ENCODE results near the gene C17orf50. TPM values are rescaled to one million over a fixed set of nuclear protein-coding genes. Genes with fewer than 3 reads are reported as not detected.
A peak's percentile ranks its signal among the peaks of the same experiment; 100 is the strongest.

C17orf50 gene
- total and polyA plus RNA-seq, 3 experiments from 2014 or later, result not detected

GRCh38 chr17:35723735-35724134 lies 37.0 kb upstream of the C17orf50 start:
- Histone ChIP-seq H3K27ac (ENCODE audit: low read depth, low read length) (no peak overlapping the region), H3K4me1 (ENCODE audit: insufficient read depth, low read length) (no peaks in the 10 kb centered on the region), H3K36me3 (ENCODE audit: insufficient read depth, low read length) (peaks cover 27% of the 10 kb centered on the region), H3K4me3 (ENCODE audit: low read length) (no peak overlapping the region), H3K9me3 (ENCODE audit: low read length) (no peaks in the 10 kb centered on the region), H3K27me3 (ENCODE audit: insufficient read depth, low read length, poor library complexity, severe bottlenecking) (no peaks in the 10 kb centered on the region)
- peak overlapping the region in 1 of 8 donors; percentile 51 for H3K27ac Mint-ChIP-seq
- no peak overlapping the region for H3K4me3 Mint-ChIP-seq
- H3K4me1 Mint-ChIP-seq, result no peaks in the 10 kb centered on the region
- H3K36me3 Mint-ChIP-seq, result peaks cover 25 to 89% (median 32%) of the 10 kb centered on the region in 3 donors
- ChIA-PET POLR2A (no interaction called here), CTCF (no interaction called here)
- peaks cover 0 to 1% (median 0%) of the 10 kb centered on the region in 5 donors for H3K9me3 Mint-ChIP-seq
- no peak for DNase-seq
- no peaks in the 10 kb centered on the region for H3K27me3 Mint-ChIP-seq

- peaks cover 27% of the 10 kb centered on the region for H3K36me3 ChIP-seq (ENCODE audit: insufficient read depth, low read length)
- H3K27ac Mint-ChIP-seq, result peak overlapping the region in 2 of 8 donors; percentile 9 to 64
Measured at GRCh38 chr17:35725058-35725457, 35.6 kb upstream of the C17orf50 start.

GRCh38 chr17:35725802-35726126 lies 34.9 kb upstream of the C17orf50 start:
- Mint-ChIP-seq H3K27me3 (peaks cover 0 to 2% of the 10 kb centered on the region in 2 donors), H3K4me3 (no peak overlapping the region), H3K36me3 (peaks cover 21 to 76% (median 28%) of the 10 kb centered on the region in 3 donors), H3K9me3 (peaks cover 0 to 1% (median 0%) of the 10 kb centered on the region in 5 donors), H3K4me1 (peaks cover 6 to 14% (median 10%) of the 10 kb centered on the region in 3 donors), H3K27ac (peak overlapping the region in 2 of 8 donors; percentile 7 to 42)
- Histone ChIP-seq H3K36me3 (ENCODE audit: insufficient read depth, low read length) (peaks cover 27% of the 10 kb centered on the region), H3K27me3 (ENCODE audit: insufficient read depth, low read length, poor library complexity, severe bottlenecking) (no peaks in the 10 kb centered on the region), H3K4me1 (ENCODE audit: insufficient read depth, low read length) (peaks cover 2% of the 10 kb centered on the region), H3K27ac (ENCODE audit: low read depth, low read length) (no peak overlapping the region), H3K9me3 (ENCODE audit: low read length) (no peaks in the 10 kb centered on the region), H3K4me3 (ENCODE audit: low read length) (no peak overlapping the region)
- ChIA-PET CTCF (no interaction called here), POLR2A (no interaction called here)
- no peak for DNase-seq

More at GRCh38 chr17:35725058-35725457, 35.6 kb upstream of the C17orf50 start:
- Histone ChIP-seq H3K4me3 (ENCODE audit: low read length) (no peak overlapping the region), H3K9me3 (ENCODE audit: low read length) (no peaks in the 10 kb centered on the region), H3K27me3 (ENCODE audit: insufficient read depth, low read length, poor library complexity, severe bottlenecking) (no peaks in the 10 kb centered on the region), H3K27ac (ENCODE audit: low read depth, low read length) (no peak overlapping the region), H3K4me1 (ENCODE audit: insufficient read depth, low read length) (no peaks in the 10 kb centered on the region)
- peaks cover 0 to 1% (median 0%) of the 10 kb centered on the region in 5 donors for H3K9me3 Mint-ChIP-seq
- peaks cover 22 to 80% (median 30%) of the 10 kb centered on the region in 3 donors for H3K36me3 Mint-ChIP-seq
- H3K4me1 Mint-ChIP-seq, result peaks cover 0 to 8% (median 5%) of the 10 kb centered on the region in 3 donors
- H3K27me3 Mint-ChIP-seq, result no peaks in the 10 kb centered on the region
- POLR2A ChIA-PET, result no interaction called here
- DNase-seq, result no peak
- CTCF ChIA-PET, result no interaction called here
- H3K4me3 Mint-ChIP-seq, result no peak overlapping the region

- Histone ChIP-seq H3K27me3 (ENCODE audit: insufficient read depth, low read length, poor library complexity, severe bottlenecking) (no peaks in the 10 kb centered on the region), H3K9me3 (ENCODE audit: low read length) (no peaks in the 10 kb centered on the region), H3K27ac (ENCODE audit: low read depth, low read length) (no peak overlapping the region), H3K4me3 (ENCODE audit: low read length) (no peak overlapping the region), H3K4me1 (ENCODE audit: insufficient read depth, low read length) (peaks cover 8% of the 10 kb centered on the region), H3K36me3 (ENCODE audit: insufficient read depth, low read length) (peaks cover 27% of the 10 kb centered on the region)
- Mint-ChIP-seq H3K36me3 (peaks cover 21 to 70% (median 30%) of the 10 kb centered on the region in 3 donors), H3K4me1 (peaks cover 12 to 19% (median 16%) of the 10 kb centered on the region in 3 donors), H3K9me3 (peaks cover 0 to 1% (median 0%) of the 10 kb centered on the region in 5 donors), H3K4me3 (no peak overlapping the region), H3K27me3 (peaks cover 0 to 2% of the 10 kb centered on the region in 2 donors), H3K27ac (no peak overlapping the region)
- CTCF ChIA-PET, result interaction anchor here (1.1 kb wide), 1 partner anchor 22 kb away, joined by 4 read pairs; no protein-coding TSS in a partner anchor
- DNase-seq, result no peak
- POLR2A ChIA-PET, result no interaction called here
Measured at GRCh38 chr17:35726127-35726952, 34.3 kb upstream of the C17orf50 start.

GRCh38 chr17:35726953-35727460 lies 33.7 kb upstream of the C17orf50 start:
- ChIA-PET CTCF (interaction anchor here (1.1 kb wide), 2 partner anchors 21 to 37 kb away, joined by 3 to 4 read pairs; no protein-coding TSS in a partner anchor), POLR2A (no interaction called here)
- peaks cover 12 to 20% (median 17%) of the 10 kb centered on the region in 3 donors for H3K4me1 Mint-ChIP-seq
- Histone ChIP-seq H3K27ac (ENCODE audit: low read depth, low read length) (no peak overlapping the region), H3K36me3 (ENCODE audit: insufficient read depth, low read length) (peaks cover 27% of the 10 kb centered on the region), H3K9me3 (ENCODE audit: low read length) (no peaks in the 10 kb centered on the region), H3K4me3 (ENCODE audit: low read length) (no peak overlapping the region), H3K4me1 (ENCODE audit: insufficient read depth, low read length) (peaks cover 8% of the 10 kb centered on the region), H3K27me3 (ENCODE audit: insufficient read depth, low read length, poor library complexity, severe bottlenecking) (no peaks in the 10 kb centered on the region)
- H3K27me3 Mint-ChIP-seq, result peaks cover 0 to 2% of the 10 kb centered on the region in 2 donors
- H3K36me3 Mint-ChIP-seq, result peaks cover 21 to 65% (median 26%) of the 10 kb centered on the region in 3 donors
- H3K4me3 Mint-ChIP-seq, result no peak overlapping the region
- no peak for DNase-seq
- peak overlapping the region in 1 of 8 donors; percentile 39 for H3K27ac Mint-ChIP-seq
- H3K9me3 Mint-ChIP-seq, result peaks cover 0 to 1% (median 0%) of the 10 kb centered on the region in 5 donors

- H3K4me3 Mint-ChIP-seq, result no peak overlapping the region
- Histone ChIP-seq H3K27me3 (ENCODE audit: insufficient read depth, low read length, poor library complexity, severe bottlenecking) (no peaks in the 10 kb centered on the region), H3K36me3 (ENCODE audit: insufficient read depth, low read length) (peaks cover 27% of the 10 kb centered on the region), H3K4me1 (ENCODE audit: insufficient read depth, low read length) (peaks cover 8% of the 10 kb centered on the region), H3K4me3 (ENCODE audit: low read length) (no peak overlapping the region), H3K27ac (ENCODE audit: low read depth, low read length) (no peak overlapping the region), H3K9me3 (ENCODE audit: low read length) (no peaks in the 10 kb centered on the region)
- peaks cover 12 to 24% (median 17%) of the 10 kb centered on the region in 3 donors for H3K4me1 Mint-ChIP-seq
- ChIA-PET CTCF (interaction anchor here (1.1 kb wide), 2 partner anchors 21 to 37 kb away, joined by 3 to 4 read pairs; no protein-coding TSS in a partner anchor), POLR2A (no interaction called here)
- H3K36me3 Mint-ChIP-seq, result peaks cover 20 to 59% (median 26%) of the 10 kb centered on the region in 3 donors
- H3K9me3 Mint-ChIP-seq, result peaks cover 0 to 1% (median 0%) of the 10 kb centered on the region in 5 donors
- H3K27me3 Mint-ChIP-seq, result peaks cover 0 to 2% of the 10 kb centered on the region in 2 donors
- DNase-seq, result no peak
- peak overlapping the region in 1 of 8 donors; percentile 39 for H3K27ac Mint-ChIP-seq
Measured at GRCh38 chr17:35727635-35728034, 33.1 kb upstream of the C17orf50 start.

- H3K9me3 ChIP-seq (ENCODE audit: low read length), result no peaks in the 10 kb centered on the region
- H3K27ac ChIP-seq (ENCODE audit: low read depth, low read length), result no peak overlapping the region
- Mint-ChIP-seq H3K4me3 (no peak overlapping the region), H3K36me3 (peaks cover 15 to 50% (median 26%) of the 10 kb centered on the region in 3 donors), H3K27me3 (peaks cover 0 to 2% of the 10 kb centered on the region in 2 donors), H3K27ac (no peak overlapping the region), H3K9me3 (peaks cover 0 to 1% (median 0%) of the 10 kb centered on the region in 5 donors), H3K4me1 (peaks cover 12 to 24% (median 19%) of the 10 kb centered on the region in 3 donors)
- peaks cover 8% of the 10 kb centered on the region for H3K4me1 ChIP-seq (ENCODE audit: insufficient read depth, low read length)
- no peak overlapping the region for H3K4me3 ChIP-seq (ENCODE audit: low read length)
- no peak for DNase-seq
- peaks cover 24% of the 10 kb centered on the region for H3K36me3 ChIP-seq (ENCODE audit: insufficient read depth, low read length)
- ChIA-PET CTCF (interaction anchor here (0.6 to 1.9 kb wide), 2 partner anchors 19 to 418 kb away, joined by 4 to 7 read pairs; no protein-coding TSS in a partner anchor), POLR2A (no interaction called here)
- H3K27me3 ChIP-seq (ENCODE audit: insufficient read depth, low read length, poor library complexity, severe bottlenecking), result no peaks in the 10 kb centered on the region
Measured at GRCh38 chr17:35728551-35728950, 32.1 kb upstream of the C17orf50 start.

All from CD8-positive, alpha-beta memory T cell (primary cell).